Caco-2 (cell line): ENCODE data around the gene RASGEF1C. TPM values are rescaled to one million over a fixed set of nuclear protein-coding genes. Genes with fewer than 3 reads are reported as not detected.

Experiments used
- BruUV-seq: library from RNA; stranded (reverse); fragments of 400-500 nt; replicated peaks from 2 replicates; lab custom pipeline; 2021; lab: Mats Ljungman, UMichigan
- CTCF ChIA-PET: fragments of 300-600 bp; sonication (Branson Sonifier 250); formaldehyde crosslinking; loops from one replicate; lab custom pipeline; 2022; ENCODE audit warnings: antibody characterized with exemption; lab: Charles Lee
- POLR2A ChIA-PET: fragments of 300-600 bp; sonication (Branson Sonifier 250); formaldehyde crosslinking; loops from one replicate; lab custom pipeline; 2022; ENCODE audit warnings: antibody characterized with exemption; lab: Charles Lee
- DNase-seq, 2 experiments: peaks; one replicate each; pipeline versions ENCODE4 v3.0.0 to v3.0.0-alpha.2; 2020 to 2022
- H3K27me3 ChIP-seq: replicated peaks from 2 replicates; pipeline ENCODE4 v1.6.0; 2011; ENCODE audit warnings: low read length; ENCODE audit not compliant: control insufficient read depth, insufficient read depth
- H3K36me3 ChIP-seq: 2 replicates; pipeline ENCODE4 v1.5.1; 2011; ENCODE audit warnings: low read length; ENCODE audit not compliant: control insufficient read depth, insufficient read depth
- H3K4me1 ChIP-seq: fragments of 250-450 bp; sonication (Bioruptor Pico); 2 replicates; pipeline ENCODE4 v1.5.1; 2020; ENCODE audit warnings: mild to moderate bottlenecking
- H3K4me3 ChIP-seq: 2 replicates; pipeline ENCODE4 v1.5.1; 2011; ENCODE audit warnings: low read depth, mild to moderate bottlenecking, control low read depth, low read length
- H3K9me3 ChIP-seq: fragments of 250-450 bp; sonication (Bioruptor Pico); 2 replicates; pipeline ENCODE4 v1.5.1; 2020; ENCODE audit warnings: mild to moderate bottlenecking, moderate library complexity
- H3K27ac Mint-ChIP-seq: one replicate; pipeline ENCODE4 v1.8.0; 2022; ENCODE audit warnings: mixed read lengths; ENCODE audit not compliant: unreplicated experiment
- H3K27me3 Mint-ChIP-seq: one replicate; pipeline ENCODE4 v1.8.0; 2022; ENCODE audit warnings: mixed read lengths; ENCODE audit not compliant: insufficient read depth, unreplicated experiment
- H3K36me3 Mint-ChIP-seq: one replicate; pipeline ENCODE4 v1.8.0; 2022; ENCODE audit warnings: mild to moderate bottlenecking, mixed read lengths; ENCODE audit not compliant: insufficient read depth, unreplicated experiment
- H3K4me1 Mint-ChIP-seq: one replicate; pipeline ENCODE4 v1.8.0; 2022; ENCODE audit warnings: low read depth, mixed read lengths; ENCODE audit not compliant: unreplicated experiment
- H3K4me3 Mint-ChIP-seq: one replicate; pipeline ENCODE4 v1.8.0; 2022; ENCODE audit warnings: mild to moderate bottlenecking, moderate library complexity, mixed read lengths; ENCODE audit not compliant: unreplicated experiment
- H3K9me3 Mint-ChIP-seq: one replicate; pipeline ENCODE4 v1.8.0; 2022; ENCODE audit warnings: mixed read lengths; ENCODE audit not compliant: unreplicated experiment
- intact Hi-C: fragments of 100-400 bp; cut with micrococcal nuclease; formaldehyde crosslinking; loops from one replicate; pipeline ENCODE4 v1.10.0; 2022; ENCODE audit not compliant: unreplicated experiment
- total RNA-seq: library from RNA; stranded (reverse); gene quantifications from 2 replicates; pipeline ENCODE4 v1.2.3, GENCODE V29; 2022
- TF ChIP-seq, protein P1 (sequence below), 2 experiments: fragments of 200-600 bp in 1 of 2; IDR thresholded peaks; 1 replicate in 1 of 2; 2 replicates in 1 of 2; pipeline versions ENCODE4 v1.5.1 to v1.8.0; 2011 to 2022; ENCODE audit warnings: antibody characterized with exemption in 1 of 2, control low read depth in 1 of 2, inconsistent platforms in 1 of 2, low read depth in 1 of 2, low read length in 1 of 2, mild to moderate bottlenecking in 1 of 2, moderate library complexity in 1 of 2; ENCODE audit not compliant: insufficient read depth in 1 of 2, severe bottlenecking in 1 of 2, unreplicated experiment in 1 of 2

The RASGEF1C gene
- total RNA-seq, 1 experiment from 2014 or later = not detected

DNA sequence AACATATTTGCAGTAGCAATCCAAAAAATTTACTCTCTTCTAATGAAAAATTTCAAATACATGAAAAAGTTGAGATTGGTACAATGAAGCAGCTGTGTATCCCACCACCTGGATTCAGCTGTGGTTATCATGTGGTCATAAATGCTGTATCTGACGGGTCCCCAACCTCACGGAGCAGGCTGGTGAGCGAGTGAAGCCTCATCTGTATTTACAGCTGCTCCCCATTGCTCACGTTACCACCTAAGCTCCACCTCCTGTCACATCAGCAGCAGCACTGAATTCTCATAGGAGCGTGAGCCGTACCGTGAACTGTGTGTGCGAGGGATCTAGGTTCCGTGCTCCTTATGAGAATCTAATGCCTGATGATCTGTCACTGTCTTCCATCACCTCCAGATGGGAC lies 130.7 kb downstream of the RASGEF1C start:
- Histone ChIP-seq H3K9me3 (peaks cover 7% of the 10 kb centered on the region; the same call in 1 of the 2 replicates), H3K4me1 (no peaks in the 10 kb centered on the region), H3K36me3 (no peaks in the 10 kb centered on the region), H3K4me3 (no peak overlapping the region), H3K27me3 (no peaks in the 10 kb centered on the region)
- H3K36me3 Mint-ChIP-seq = peaks cover 6% of the 10 kb centered on the region
- H3K4me3 Mint-ChIP-seq = no peak overlapping the region
- TF ChIP-seq, protein P1, sequence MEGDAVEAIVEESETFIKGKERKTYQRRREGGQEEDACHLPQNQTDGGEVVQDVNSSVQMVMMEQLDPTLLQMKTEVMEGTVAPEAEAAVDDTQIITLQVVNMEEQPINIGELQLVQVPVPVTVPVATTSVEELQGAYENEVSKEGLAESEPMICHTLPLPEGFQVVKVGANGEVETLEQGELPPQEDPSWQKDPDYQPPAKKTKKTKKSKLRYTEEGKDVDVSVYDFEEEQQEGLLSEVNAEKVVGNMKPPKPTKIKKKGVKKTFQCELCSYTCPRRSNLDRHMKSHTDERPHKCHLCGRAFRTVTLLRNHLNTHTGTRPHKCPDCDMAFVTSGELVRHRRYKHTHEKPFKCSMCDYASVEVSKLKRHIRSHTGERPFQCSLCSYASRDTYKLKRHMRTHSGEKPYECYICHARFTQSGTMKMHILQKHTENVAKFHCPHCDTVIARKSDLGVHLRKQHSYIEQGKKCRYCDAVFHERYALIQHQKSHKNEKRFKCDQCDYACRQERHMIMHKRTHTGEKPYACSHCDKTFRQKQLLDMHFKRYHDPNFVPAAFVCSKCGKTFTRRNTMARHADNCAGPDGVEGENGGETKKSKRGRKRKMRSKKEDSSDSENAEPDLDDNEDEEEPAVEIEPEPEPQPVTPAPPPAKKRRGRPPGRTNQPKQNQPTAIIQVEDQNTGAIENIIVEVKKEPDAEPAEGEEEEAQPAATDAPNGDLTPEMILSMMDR (IDR thresholded peaks at IDR 0.05; ENCODE audit: insufficient read depth in 1 of 2, low read depth in 1 of 2, low read length in 1 of 2, severe bottlenecking in 1 of 2, unreplicated experiment in 1 of 2) = no peak
- BruUV-seq = no TSS peak
- no peaks in the 10 kb centered on the region for H3K4me1 Mint-ChIP-seq
- H3K27ac Mint-ChIP-seq = no peak overlapping the region
- DNase-seq = no peak
- no peaks in the 10 kb centered on the region for H3K9me3 Mint-ChIP-seq
- intact Hi-C loops = no loop called here
- ChIA-PET CTCF (no interaction called here), POLR2A (no interaction called here)
- H3K27me3 Mint-ChIP-seq = peaks cover 9% of the 10 kb centered on the region

- TF ChIP-seq, protein P1 (IDR thresholded peaks at IDR 0.05; ENCODE audit: insufficient read depth in 1 of 2, low read depth in 1 of 2, low read length in 1 of 2, severe bottlenecking in 1 of 2, unreplicated experiment in 1 of 2) = no peak
- POLR2A ChIA-PET = no interaction called here
- no TSS peak for BruUV-seq
- Histone ChIP-seq H3K36me3 (no peaks in the 10 kb centered on the region), H3K4me1 (no peaks in the 10 kb centered on the region), H3K4me3 (no peak overlapping the region), H3K9me3 (peaks cover 8% of the 10 kb centered on the region; the same call in 1 of the 2 replicates), H3K27me3 (no peaks in the 10 kb centered on the region)
- no peak for DNase-seq
- Mint-ChIP-seq H3K27me3 (peaks cover 11% of the 10 kb centered on the region), H3K4me1 (no peaks in the 10 kb centered on the region), H3K27ac (no peak overlapping the region), H3K36me3 (peaks cover 10% of the 10 kb centered on the region), H3K4me3 (no peak overlapping the region), H3K9me3 (no peaks in the 10 kb centered on the region)
- intact Hi-C loops = no loop called here
- CTCF ChIA-PET = no interaction called here
Measured at GRCh38 chr5:180077594-180078284, 131.3 kb downstream of the RASGEF1C start.

DNA sequence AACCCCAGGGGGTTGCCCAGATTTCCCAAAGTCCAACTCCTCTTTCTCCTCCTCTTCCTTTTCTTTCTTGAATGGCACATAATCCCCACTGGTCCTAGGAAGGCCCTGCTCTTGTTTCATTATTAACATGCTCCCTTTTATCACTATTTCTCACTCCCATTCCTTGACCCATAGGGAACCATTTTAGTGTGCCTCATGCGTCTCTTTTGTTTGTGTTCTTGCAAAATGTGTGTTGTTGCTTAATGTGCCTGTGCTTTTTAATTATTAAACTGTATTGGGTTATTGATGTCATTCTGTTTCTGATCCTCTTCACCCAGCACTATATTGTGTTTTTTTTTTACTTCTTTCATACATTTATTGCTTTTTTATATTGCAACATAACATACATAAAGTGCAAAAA lies 133.3 kb downstream of the RASGEF1C start:
- CTCF ChIA-PET = no interaction called here
- POLR2A ChIA-PET = no interaction called here
- intact Hi-C loops = no loop called here

More for the DNA sequence above, 133.3 kb downstream of the RASGEF1C start:
- Mint-ChIP-seq H3K27ac (no peak overlapping the region), H3K27me3 (peaks cover 11% of the 10 kb centered on the region), H3K9me3 (no peaks in the 10 kb centered on the region), H3K4me1 (no peaks in the 10 kb centered on the region), H3K36me3 (peaks cover 20% of the 10 kb centered on the region), H3K4me3 (no peak overlapping the region)
- no peak overlapping the region for H3K4me3 ChIP-seq
- no peaks in the 10 kb centered on the region; the same call in 1 of the 2 replicates for H3K27me3 ChIP-seq
- H3K36me3 ChIP-seq = no peaks in the 10 kb centered on the region
- BruUV-seq = no TSS peak
- peaks cover 10% of the 10 kb centered on the region; the same call in 1 of the 2 replicates for H3K9me3 ChIP-seq
- TF ChIP-seq, protein P1 (IDR thresholded peaks at IDR 0.05; ENCODE audit: insufficient read depth in 1 of 2, low read depth in 1 of 2, low read length in 1 of 2, severe bottlenecking in 1 of 2, unreplicated experiment in 1 of 2) = no peak
- no peaks in the 10 kb centered on the region for H3K4me1 ChIP-seq
- DNase-seq = no peak
